Activated T-helper 1 cell treated with anti-CD3 and anti-CD28 coated beads, Interleukin-12 subunit alpha, Interleukin-12 subunit beta, Interleukin-2, Interleukin-4 antibody, amounts not matched to agents 30 ng/mL and 10 ng/mL and 1 ng/mL, durations not matched to agents 14 hours and 24 hours and 36 hours (primary cell): ENCODE measurements around the gene CCDC91. TPM values are rescaled to one million over a fixed set of nuclear protein-coding genes. Genes with fewer than 3 reads are reported as not detected.
A peak's percentile ranks its signal among the peaks of the same experiment; 100 is the strongest.

Source experiments
- DNase-seq: peaks from one replicate; pipeline ENCODE4 v3.0.0; 2021; ENCODE audit warnings: low spot score
- H3K27ac Mint-ChIP-seq: one replicate; pipeline ENCODE4 v1.8.0; 2021; ENCODE audit warnings: mild to moderate bottlenecking, mixed read lengths
- H3K27me3 Mint-ChIP-seq: one replicate; pipeline ENCODE4 v1.8.0; 2022; ENCODE audit warnings: mild to moderate bottlenecking, moderate library complexity, mixed read lengths; ENCODE audit not compliant: insufficient read depth
- H3K36me3 Mint-ChIP-seq: one replicate; pipeline ENCODE4 v1.8.0; 2021; ENCODE audit warnings: low read depth, mixed read lengths
- H3K4me1 Mint-ChIP-seq: one replicate; pipeline ENCODE4 v1.8.0; 2021; ENCODE audit warnings: low read depth, mixed read lengths
- H3K4me3 Mint-ChIP-seq: one replicate; pipeline ENCODE4 v1.8.0; 2021; ENCODE audit warnings: mild to moderate bottlenecking, moderate library complexity, mixed read lengths
- H3K9me3 Mint-ChIP-seq: one replicate; pipeline ENCODE4 v1.8.0; 2021; ENCODE audit warnings: mixed read lengths
- intact Hi-C: fragments of 100-400 bp; cut with micrococcal nuclease; formaldehyde crosslinking; loops from one replicate; pipeline ENCODE4 v1.15.1; 2024
- total RNA-seq: library from RNA; stranded (reverse); gene quantifications from 2 replicates; pipeline ENCODE4 v1.2.3, GENCODE V29; 2022

Gene CCDC91
- total RNA-seq, 1 donor from 2014 or later: 12.9 TPM

- H3K4me3 Mint-ChIP-seq: no peak overlapping the region
- no peaks in the 10 kb centered on the region for H3K27me3 Mint-ChIP-seq
- intact Hi-C loops: no loop called here
- H3K9me3 Mint-ChIP-seq: peaks cover 12% of the 10 kb centered on the region
- no peaks in the 10 kb centered on the region for H3K36me3 Mint-ChIP-seq
- H3K4me1 Mint-ChIP-seq: peaks cover 4% of the 10 kb centered on the region
- no peak overlapping the region for H3K27ac Mint-ChIP-seq
- no peak for DNase-seq
Measured at GRCh38 chr12:28278499-28278898, 88.2 kb downstream of the CCDC91 start.

GRCh38 chr12:28278960-28279359, 88.7 kb downstream of the CCDC91 start:
- peaks cover 12% of the 10 kb centered on the region for H3K9me3 Mint-ChIP-seq
- H3K27me3 Mint-ChIP-seq: no peaks in the 10 kb centered on the region
- no peak overlapping the region for H3K4me3 Mint-ChIP-seq
- DNase-seq: no peak
- H3K27ac Mint-ChIP-seq: no peak overlapping the region
- H3K4me1 Mint-ChIP-seq: peaks cover 4% of the 10 kb centered on the region
- no peaks in the 10 kb centered on the region for H3K36me3 Mint-ChIP-seq
- intact Hi-C loops: no loop called here

DNA sequence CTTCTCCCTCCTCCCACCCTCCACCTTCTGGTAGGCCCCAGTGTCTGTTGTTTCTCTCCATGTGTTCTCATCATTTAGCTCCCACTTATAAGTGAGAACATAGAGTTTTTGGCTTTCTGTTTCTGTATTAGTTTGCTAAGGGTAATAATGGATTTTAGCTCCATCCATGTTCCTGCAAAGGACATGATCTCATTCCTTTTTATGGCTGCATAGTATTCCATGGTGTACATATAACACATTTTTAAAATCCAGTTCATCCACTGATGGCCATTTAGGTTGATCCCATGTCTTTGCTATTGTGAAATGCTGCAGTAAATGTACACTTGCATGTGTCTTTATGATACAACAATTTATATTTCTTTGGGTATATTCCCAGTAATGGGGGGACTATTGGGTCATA, 96.1 kb downstream of the CCDC91 start:
- H3K9me3 Mint-ChIP-seq: peaks cover 45% of the 10 kb centered on the region
- DNase-seq: no peak
- H3K4me1 Mint-ChIP-seq: no peaks in the 10 kb centered on the region
- H3K36me3 Mint-ChIP-seq: peaks cover 8% of the 10 kb centered on the region
- no peak overlapping the region for H3K4me3 Mint-ChIP-seq
- intact Hi-C loops: no loop called here
- no peaks in the 10 kb centered on the region for H3K27me3 Mint-ChIP-seq
- H3K27ac Mint-ChIP-seq: no peak overlapping the region

DNA sequence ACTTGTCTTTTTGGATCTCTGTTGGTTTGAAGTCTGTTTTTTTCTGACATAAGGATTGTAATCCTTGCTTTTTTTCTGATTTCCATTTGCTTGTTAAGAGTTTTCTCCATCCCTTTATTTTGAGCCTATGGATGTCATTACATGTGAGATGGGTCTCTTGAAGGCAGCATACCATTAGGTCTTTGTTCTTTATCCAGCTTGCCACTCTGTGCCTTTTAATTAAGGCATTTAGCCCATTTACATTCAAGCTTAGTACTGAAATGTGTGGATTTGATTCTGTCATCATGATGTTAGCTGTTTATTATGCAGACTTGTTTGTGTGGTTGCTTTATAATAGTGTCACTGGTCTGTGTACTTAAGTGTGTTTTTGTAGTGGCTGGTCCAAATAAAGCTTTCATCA, 100.0 kb downstream of the CCDC91 start:
- H3K4me1 Mint-ChIP-seq: no peaks in the 10 kb centered on the region
- H3K9me3 Mint-ChIP-seq: peaks cover 34% of the 10 kb centered on the region
- DNase-seq: no peak
- H3K27ac Mint-ChIP-seq: no peak overlapping the region
- H3K4me3 Mint-ChIP-seq: no peak overlapping the region
- H3K36me3 Mint-ChIP-seq: peaks cover 8% of the 10 kb centered on the region
- intact Hi-C loops: no loop called here
- no peaks in the 10 kb centered on the region for H3K27me3 Mint-ChIP-seq

DNA sequence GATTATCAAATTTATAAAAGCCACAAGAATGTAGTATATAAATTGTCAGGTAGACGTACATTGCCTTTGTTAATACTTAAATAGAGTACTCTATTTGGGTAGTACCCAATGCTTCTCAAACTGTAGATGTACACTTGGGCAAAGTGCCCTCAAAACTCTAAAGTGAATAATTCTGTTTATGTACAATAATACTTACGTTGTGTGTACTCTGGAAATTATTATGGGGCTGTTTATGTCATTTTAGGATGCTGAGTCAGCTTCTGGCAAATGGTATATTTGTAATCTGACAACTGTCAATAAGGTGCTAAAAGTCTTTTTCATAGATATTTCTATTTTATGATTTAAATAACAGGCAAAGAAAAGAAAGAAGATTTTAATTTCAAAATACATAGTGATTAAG, 102.4 kb downstream of the CCDC91 start:
- Mint-ChIP-seq H3K4me1 (no peaks in the 10 kb centered on the region), H3K9me3 (peaks cover 24% of the 10 kb centered on the region), H3K27me3 (no peaks in the 10 kb centered on the region), H3K36me3 (peaks cover 8% of the 10 kb centered on the region), H3K4me3 (no peak overlapping the region), H3K27ac (no peak overlapping the region)
- no peak for DNase-seq
- intact Hi-C loops: no loop called here

GRCh38 chr12:28294300-28294699, 104.0 kb downstream of the CCDC91 start:
- no peak for DNase-seq
- no peaks in the 10 kb centered on the region for H3K4me1 Mint-ChIP-seq
- H3K27me3 Mint-ChIP-seq: no peaks in the 10 kb centered on the region
- H3K27ac Mint-ChIP-seq: no peak overlapping the region
- peaks cover 7% of the 10 kb centered on the region for H3K36me3 Mint-ChIP-seq
- H3K9me3 Mint-ChIP-seq: peaks cover 16% of the 10 kb centered on the region
- H3K4me3 Mint-ChIP-seq: no peak overlapping the region
- intact Hi-C loops: no loop called here

DNA sequence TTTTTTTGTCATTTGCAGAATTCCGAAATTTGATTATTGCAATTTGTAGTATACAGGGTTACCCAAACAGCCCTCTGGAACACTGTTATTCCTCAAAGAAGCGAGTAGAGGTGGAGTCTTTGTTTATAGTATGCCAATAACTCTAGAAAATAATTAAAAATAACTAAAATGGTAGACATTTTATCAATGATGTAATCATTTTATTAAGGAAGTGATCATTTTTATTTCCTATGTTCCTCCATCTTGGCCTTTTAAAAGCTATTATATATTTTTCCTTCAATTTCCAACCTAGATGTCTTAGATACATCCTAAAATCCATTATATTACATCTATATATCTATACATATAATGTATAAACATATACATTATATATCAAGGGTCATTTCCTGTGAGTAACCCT, 106.0 kb downstream of the CCDC91 start:
- Mint-ChIP-seq H3K4me3 (no peak overlapping the region), H3K27me3 (no peaks in the 10 kb centered on the region), H3K36me3 (no peaks in the 10 kb centered on the region), H3K27ac (no peak overlapping the region), H3K9me3 (peaks cover 4% of the 10 kb centered on the region), H3K4me1 (no peaks in the 10 kb centered on the region)
- intact Hi-C loops: no loop called here
- DNase-seq: no peak

DNA sequence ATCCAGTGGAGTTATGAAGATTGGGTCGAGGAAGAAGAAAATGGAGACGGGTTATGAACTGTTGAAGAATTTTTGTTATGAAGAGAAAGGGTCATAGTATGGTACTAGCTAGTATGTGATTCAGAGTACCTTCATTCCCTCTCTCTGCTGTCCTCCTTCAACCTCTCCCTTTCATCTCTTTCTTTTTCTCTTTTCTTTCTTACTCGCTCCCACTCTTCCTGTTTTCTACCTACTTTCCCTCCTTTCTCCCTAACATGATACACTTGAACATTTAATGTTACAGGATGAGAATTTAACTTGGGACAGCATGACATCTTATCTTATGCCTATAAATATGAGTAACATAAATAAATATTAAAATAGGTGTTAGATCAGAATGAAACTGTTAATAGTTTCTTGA, 112.9 kb downstream of the CCDC91 start:
- intact Hi-C loops: no loop called here
- H3K4me1 Mint-ChIP-seq: no peaks in the 10 kb centered on the region
- no peak for DNase-seq
- H3K27ac Mint-ChIP-seq: no peak overlapping the region
- H3K36me3 Mint-ChIP-seq: no peaks in the 10 kb centered on the region
- no peaks in the 10 kb centered on the region for H3K27me3 Mint-ChIP-seq
- H3K4me3 Mint-ChIP-seq: no peak overlapping the region
- no peaks in the 10 kb centered on the region for H3K9me3 Mint-ChIP-seq

GRCh38 chr12:28306535-28306934, 116.3 kb downstream of the CCDC91 start:
- no peaks in the 10 kb centered on the region for H3K27me3 Mint-ChIP-seq
- no peaks in the 10 kb centered on the region for H3K9me3 Mint-ChIP-seq
- DNase-seq: no peak
- intact Hi-C loops: no loop called here
- peak overlapping the region; percentile 50 for H3K27ac Mint-ChIP-seq
- no peaks in the 10 kb centered on the region for H3K4me1 Mint-ChIP-seq
- no peak overlapping the region for H3K4me3 Mint-ChIP-seq
- peaks cover 5% of the 10 kb centered on the region for H3K36me3 Mint-ChIP-seq

GRCh38 chr12:28308891-28309290, 118.6 kb downstream of the CCDC91 start:
- Mint-ChIP-seq H3K27me3 (no peaks in the 10 kb centered on the region), H3K27ac (no peak overlapping the region), H3K9me3 (no peaks in the 10 kb centered on the region), H3K36me3 (peaks cover 7% of the 10 kb centered on the region), H3K4me3 (no peak overlapping the region), H3K4me1 (no peaks in the 10 kb centered on the region)
- intact Hi-C loops: no loop called here
- no peak for DNase-seq

GRCh38 chr12:28313631-28314030, 123.4 kb downstream of the CCDC91 start:
- no peak for DNase-seq
- Mint-ChIP-seq H3K27me3 (no peaks in the 10 kb centered on the region), H3K4me3 (no peak overlapping the region), H3K9me3 (peaks cover 13% of the 10 kb centered on the region), H3K27ac (no peak overlapping the region), H3K36me3 (peaks cover 11% of the 10 kb centered on the region), H3K4me1 (no peaks in the 10 kb centered on the region)
- intact Hi-C loops: no loop called here

GRCh38 chr12:28316049-28316448, 125.8 kb downstream of the CCDC91 start:
- Mint-ChIP-seq H3K4me3 (no peak overlapping the region), H3K27ac (no peak overlapping the region), H3K9me3 (peaks cover 13% of the 10 kb centered on the region), H3K36me3 (peaks cover 8% of the 10 kb centered on the region), H3K27me3 (no peaks in the 10 kb centered on the region), H3K4me1 (no peaks in the 10 kb centered on the region)
- intact Hi-C loops: no loop called here
- no peak for DNase-seq

DNA sequence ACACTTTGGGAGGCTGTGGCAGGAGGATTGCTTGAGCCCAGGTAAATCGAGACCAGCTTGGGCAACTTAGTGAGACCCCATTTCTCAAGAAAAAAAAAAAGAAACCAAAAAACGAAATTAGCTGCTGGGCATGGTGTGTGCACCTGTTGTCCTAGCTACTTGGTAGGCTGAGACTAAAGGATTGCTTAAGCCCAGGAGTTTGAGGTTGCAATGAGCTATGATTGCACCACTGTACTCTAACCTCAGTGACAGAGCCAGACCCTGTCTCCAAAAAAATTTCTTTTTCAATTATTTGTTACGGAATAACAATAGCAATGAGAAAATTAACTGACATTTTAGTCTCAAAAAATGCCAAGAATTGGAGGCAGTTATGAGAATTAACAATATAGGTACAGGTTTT, 128.0 kb downstream of the CCDC91 start:
- Mint-ChIP-seq H3K4me3 (no peak overlapping the region), H3K27ac (no peak overlapping the region), H3K36me3 (peaks cover 6% of the 10 kb centered on the region), H3K27me3 (no peaks in the 10 kb centered on the region), H3K4me1 (no peaks in the 10 kb centered on the region), H3K9me3 (peaks cover 13% of the 10 kb centered on the region)
- DNase-seq: no peak
- intact Hi-C loops: no loop called here

GRCh38 chr12:28320353-28320752, 130.1 kb downstream of the CCDC91 start:
- no peak overlapping the region for H3K4me3 Mint-ChIP-seq
- no peak overlapping the region for H3K27ac Mint-ChIP-seq
- DNase-seq: no peak
- H3K4me1 Mint-ChIP-seq: no peaks in the 10 kb centered on the region
- peaks cover 13% of the 10 kb centered on the region for H3K9me3 Mint-ChIP-seq
- intact Hi-C loops: no loop called here
- peaks cover 5% of the 10 kb centered on the region for H3K36me3 Mint-ChIP-seq
- no peaks in the 10 kb centered on the region for H3K27me3 Mint-ChIP-seq
